GM21381 (cell line): ENCODE data around the gene PTPRN2.

Experiments
- ATAC-seq: cut with Tn5 transposase; IDR thresholded peaks from one replicate; pipeline ENCODE4 v1.9.1; 2021; ENCODE audit warnings: mild to moderate bottlenecking, moderate library complexity; ENCODE audit not compliant: unreplicated experiment

PTPRN2 gene

GRCh38 chr7:157556642-157556944, 1031.0 kb downstream of the PTPRN2 start:
- ATAC-seq, result no peak

- ATAC-seq, result no peak
Observed at GRCh38 chr7:157555944-157556641, 1031.5 kb downstream of the PTPRN2 start.

GRCh38 chr7:157555313-157555712, 1032.3 kb downstream of the PTPRN2 start:
- no peak for ATAC-seq

GRCh38 chr7:157554393-157555238, 1033.0 kb downstream of the PTPRN2 start:
- no peak for ATAC-seq

- no peak for ATAC-seq
Observed at GRCh38 chr7:157553256-157553655, 1034.4 kb downstream of the PTPRN2 start.

- ATAC-seq, result no peak
Observed at GRCh38 chr7:157552295-157552993, 1035.2 kb downstream of the PTPRN2 start.

- ATAC-seq, result no peak
Observed at GRCh38 chr7:157551325-157552070, 1036.1 kb downstream of the PTPRN2 start.

- no peak for ATAC-seq
Observed at GRCh38 chr7:157550300-157551275, 1037.0 kb downstream of the PTPRN2 start.

- no peak for ATAC-seq
Observed at GRCh38 chr7:157549612-157550299, 1037.9 kb downstream of the PTPRN2 start.

GRCh38 chr7:157548691-157549303, 1038.8 kb downstream of the PTPRN2 start:
- no peak for ATAC-seq

GRCh38 chr7:157547611-157548010, 1040.0 kb downstream of the PTPRN2 start:
- ATAC-seq, result no peak

- no peak for ATAC-seq
Observed at GRCh38 chr7:157547102-157547501, 1040.5 kb downstream of the PTPRN2 start.

- ATAC-seq, result no peak
Observed at GRCh38 chr7:157545681-157546060, 1042.0 kb downstream of the PTPRN2 start.

GRCh38 chr7:157544980-157545680, 1042.5 kb downstream of the PTPRN2 start:
- no peak for ATAC-seq

GRCh38 chr7:157544226-157544625, 1043.4 kb downstream of the PTPRN2 start:
- no peak for ATAC-seq

GRCh38 chr7:157543791-157544190, 1043.8 kb downstream of the PTPRN2 start:
- no peak for ATAC-seq

- no peak for ATAC-seq
Observed at GRCh38 chr7:157543276-157543675, 1044.3 kb downstream of the PTPRN2 start.
